ENCODE data around the gene GPR18.

DNA sequence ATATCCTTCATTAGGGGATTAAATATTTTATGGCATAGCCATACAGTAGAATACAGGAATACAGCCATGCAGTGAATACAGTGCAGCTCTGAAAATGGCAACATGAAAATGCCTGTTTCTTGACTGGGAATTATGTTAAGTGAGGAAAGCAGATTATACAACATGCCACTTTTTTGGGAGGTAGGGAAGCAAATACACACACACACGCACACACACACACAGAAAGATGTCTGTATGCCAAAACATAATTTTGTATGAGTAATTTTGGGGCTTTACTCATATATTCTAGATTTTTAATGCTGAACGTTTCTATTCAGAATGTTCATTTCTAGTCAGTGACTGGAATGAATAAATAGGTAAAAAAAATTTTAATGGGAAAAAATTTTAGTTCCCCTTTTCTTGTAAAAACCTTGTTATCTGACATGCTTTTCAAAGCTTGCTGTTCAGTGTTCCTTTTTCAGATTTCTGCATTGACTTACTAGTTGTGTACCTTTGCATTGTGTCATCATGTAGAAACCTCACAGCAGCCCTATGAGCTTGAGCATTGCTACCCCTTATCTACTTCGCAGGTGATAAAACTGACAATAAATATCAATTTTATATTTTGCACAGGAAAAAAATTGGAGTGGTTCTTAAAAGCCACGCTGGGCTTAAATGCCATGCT lies 41.2 kb upstream of the GPR18 start:
- TF ChIP-seq CTCF (IDR thresholded peaks at IDR 0.05) (no peak), POLR2A (IDR thresholded peaks at IDR 0.05) (no peak)
